Measurements from ENCODE around the gene ZNF438.
"Not testable (repeated sequence)": the region's sequence is repeated elsewhere in the genome, so short reads cannot be mapped to it uniquely, and the experiment has no call there.

Gene ZNF438

DNA sequence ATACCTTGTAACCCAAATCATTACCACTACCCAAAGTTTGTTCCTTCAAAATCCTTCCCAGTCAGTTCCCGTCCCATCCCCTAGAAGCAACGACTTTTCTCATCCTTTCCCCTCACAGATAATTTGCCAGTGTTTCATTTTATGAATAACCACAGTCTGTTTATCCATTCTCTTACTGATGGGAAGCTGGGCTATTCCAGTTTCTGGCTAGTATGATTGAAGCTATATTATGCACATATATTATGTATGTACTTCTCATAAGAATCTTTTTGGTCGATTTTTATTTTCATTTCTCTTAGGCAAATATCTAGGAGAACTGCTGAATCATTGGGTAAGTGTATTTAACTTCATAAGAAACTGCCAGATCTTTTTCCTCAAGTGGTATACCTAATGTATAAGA, 114.6 kb downstream of the ZNF438 start:
- in situ Hi-C loops (cut with MboI; ENCODE audit: low pct_unique_long_range_greater_than_20kb, low sequenced_read_pairs, unreplicated experiment): no loop called here
- DNase-seq (ENCODE audit: low spot score): no peak
- TF ChIP-seq, protein P1, sequence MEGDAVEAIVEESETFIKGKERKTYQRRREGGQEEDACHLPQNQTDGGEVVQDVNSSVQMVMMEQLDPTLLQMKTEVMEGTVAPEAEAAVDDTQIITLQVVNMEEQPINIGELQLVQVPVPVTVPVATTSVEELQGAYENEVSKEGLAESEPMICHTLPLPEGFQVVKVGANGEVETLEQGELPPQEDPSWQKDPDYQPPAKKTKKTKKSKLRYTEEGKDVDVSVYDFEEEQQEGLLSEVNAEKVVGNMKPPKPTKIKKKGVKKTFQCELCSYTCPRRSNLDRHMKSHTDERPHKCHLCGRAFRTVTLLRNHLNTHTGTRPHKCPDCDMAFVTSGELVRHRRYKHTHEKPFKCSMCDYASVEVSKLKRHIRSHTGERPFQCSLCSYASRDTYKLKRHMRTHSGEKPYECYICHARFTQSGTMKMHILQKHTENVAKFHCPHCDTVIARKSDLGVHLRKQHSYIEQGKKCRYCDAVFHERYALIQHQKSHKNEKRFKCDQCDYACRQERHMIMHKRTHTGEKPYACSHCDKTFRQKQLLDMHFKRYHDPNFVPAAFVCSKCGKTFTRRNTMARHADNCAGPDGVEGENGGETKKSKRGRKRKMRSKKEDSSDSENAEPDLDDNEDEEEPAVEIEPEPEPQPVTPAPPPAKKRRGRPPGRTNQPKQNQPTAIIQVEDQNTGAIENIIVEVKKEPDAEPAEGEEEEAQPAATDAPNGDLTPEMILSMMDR (IDR thresholded peaks at IDR 0.05; ENCODE audit: extremely low read depth, insufficient read depth, missing control alignments): no peak

DNA sequence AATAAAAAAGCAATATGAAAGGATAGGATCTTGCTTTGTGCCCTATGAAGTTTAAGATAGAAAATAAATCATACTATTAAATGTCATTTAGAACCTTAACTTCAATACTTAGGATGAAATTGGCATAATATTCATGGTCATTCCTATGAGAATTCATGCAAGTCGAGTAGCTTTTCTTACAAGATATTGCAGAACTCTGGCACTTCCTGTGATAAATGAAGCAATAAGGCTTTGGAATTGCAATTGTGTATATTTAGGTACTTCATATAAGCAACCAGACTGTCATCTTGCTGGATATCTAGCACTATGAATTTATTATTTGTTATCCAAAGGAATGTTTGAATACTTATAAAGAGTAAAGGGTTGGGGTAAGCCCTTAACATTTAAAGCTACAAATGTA, 116.5 kb downstream of the ZNF438 start:
- in situ Hi-C loops (cut with MboI; ENCODE audit: low pct_unique_long_range_greater_than_20kb, low sequenced_read_pairs, unreplicated experiment): no loop called here
- TF ChIP-seq, protein P1 (IDR thresholded peaks at IDR 0.05; ENCODE audit: extremely low read depth, insufficient read depth, missing control alignments): no peak
- DNase-seq (ENCODE audit: low spot score): no peak

DNA sequence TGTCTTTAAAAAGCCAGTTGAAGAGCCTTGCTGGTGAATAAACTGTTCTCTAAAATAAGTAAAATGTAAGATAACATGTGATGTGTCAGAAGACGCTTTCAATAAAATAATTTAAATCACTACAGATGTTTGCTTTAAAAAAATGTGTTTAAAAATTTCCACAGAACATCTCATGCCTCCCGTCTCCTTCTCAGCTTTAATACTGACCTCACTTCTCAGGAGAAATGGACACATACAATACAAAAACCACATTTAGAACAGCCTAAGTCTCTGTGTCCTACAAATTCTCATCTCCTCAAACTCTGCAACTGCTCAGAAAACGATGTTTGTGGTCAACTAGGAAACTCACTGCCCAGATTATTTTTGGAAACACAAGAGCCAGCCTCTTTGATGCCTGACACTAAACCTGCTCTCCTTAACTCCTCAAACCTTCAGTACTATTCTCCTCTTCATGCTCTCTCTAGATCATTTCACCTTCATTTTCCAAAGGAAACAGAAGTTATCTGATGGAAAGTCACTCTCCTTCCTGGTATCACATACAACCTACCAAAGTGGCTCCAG, 120.3 kb downstream of the ZNF438 start:
- TF ChIP-seq, protein P1 (IDR thresholded peaks at IDR 0.05; ENCODE audit: extremely low read depth, insufficient read depth, missing control alignments): no peak
- no peak for DNase-seq (ENCODE audit: low spot score)
- in situ Hi-C loops (cut with MboI; ENCODE audit: low pct_unique_long_range_greater_than_20kb, low sequenced_read_pairs, unreplicated experiment): no loop called here

DNA sequence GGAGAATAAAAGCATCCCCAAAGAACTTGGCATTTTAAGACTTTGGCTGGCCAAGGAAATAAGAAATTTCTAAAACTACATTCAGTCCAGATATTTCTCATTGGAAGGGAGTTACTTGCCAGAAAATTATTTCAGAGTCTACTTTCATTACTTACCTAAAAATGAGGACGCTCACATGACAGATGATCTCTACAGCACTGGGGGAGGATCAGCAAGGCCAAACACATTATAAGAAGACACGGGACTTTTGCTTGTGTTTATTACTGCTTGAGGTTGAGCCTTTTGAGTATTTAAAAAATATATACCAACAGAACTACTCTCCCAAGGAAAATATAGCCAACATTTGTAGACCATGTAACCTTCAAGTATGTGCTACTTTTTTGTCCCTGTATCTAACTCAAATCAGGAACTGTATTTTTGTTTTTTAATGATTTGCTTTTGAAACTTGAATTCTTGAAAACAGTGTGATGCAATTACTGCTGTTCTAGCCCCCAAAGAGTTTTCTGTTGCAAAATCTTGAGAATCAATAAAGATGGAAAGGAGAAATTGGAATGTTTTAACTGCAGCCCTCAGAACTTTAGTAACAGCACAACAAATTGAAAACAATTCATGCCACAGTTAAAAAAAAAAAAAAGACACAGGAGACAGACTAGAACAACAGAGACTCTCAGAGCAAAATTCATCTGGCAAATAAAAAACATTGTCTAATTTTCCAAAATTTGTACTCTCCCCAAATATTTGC, 128.1 kb downstream of the ZNF438 start:
- in situ Hi-C loops (cut with MboI; ENCODE audit: low pct_unique_long_range_greater_than_20kb, low sequenced_read_pairs, unreplicated experiment): no loop called here
- TF ChIP-seq, protein P1 (IDR thresholded peaks at IDR 0.05; ENCODE audit: extremely low read depth, insufficient read depth, missing control alignments): no peak
- no peak for DNase-seq (ENCODE audit: low spot score)

DNA sequence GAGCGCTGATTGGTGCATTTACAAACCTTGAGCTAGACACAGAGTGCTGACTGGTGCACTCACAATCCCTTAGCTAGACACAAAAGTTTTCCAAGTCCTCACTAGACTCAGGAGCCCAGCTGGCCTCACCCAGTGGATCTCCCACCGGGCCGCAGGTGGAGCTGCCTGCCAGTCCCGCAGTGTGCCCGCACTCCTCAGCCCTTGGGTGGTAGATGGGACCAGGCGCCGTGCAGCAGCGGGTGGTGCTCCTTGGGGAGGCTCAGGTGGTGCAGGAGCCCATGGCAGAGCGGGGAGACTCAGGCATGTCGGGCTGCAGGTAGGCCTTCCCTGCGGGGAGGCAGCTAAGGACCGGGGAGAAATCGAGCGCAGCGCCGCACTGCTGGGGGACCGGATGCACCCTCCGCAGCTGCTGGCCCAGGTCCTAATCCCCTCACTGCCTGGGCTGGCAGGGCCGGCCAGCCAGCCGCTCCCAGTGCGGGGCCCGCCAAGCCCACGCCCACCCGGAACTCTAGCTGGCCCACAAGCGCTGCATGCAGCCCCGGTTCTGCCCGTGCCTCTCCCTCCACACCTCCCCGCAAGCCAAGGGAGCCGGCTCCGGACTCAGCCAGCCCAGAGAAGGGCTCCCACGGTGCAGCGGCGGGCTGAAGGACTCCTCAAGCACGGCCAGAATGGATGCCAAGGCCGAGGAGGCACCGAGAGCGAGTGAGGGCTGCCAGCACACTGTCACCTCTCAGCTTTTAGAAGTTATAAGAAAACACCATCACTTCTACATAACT, 128.9 kb downstream of the ZNF438 start:
- in situ Hi-C loops (cut with MboI; ENCODE audit: low pct_unique_long_range_greater_than_20kb, low sequenced_read_pairs, unreplicated experiment): no loop called here
- no peak for DNase-seq (ENCODE audit: low spot score)
- TF ChIP-seq, protein P1 (IDR thresholded peaks at IDR 0.05; ENCODE audit: extremely low read depth, insufficient read depth, missing control alignments): no peak

DNA sequence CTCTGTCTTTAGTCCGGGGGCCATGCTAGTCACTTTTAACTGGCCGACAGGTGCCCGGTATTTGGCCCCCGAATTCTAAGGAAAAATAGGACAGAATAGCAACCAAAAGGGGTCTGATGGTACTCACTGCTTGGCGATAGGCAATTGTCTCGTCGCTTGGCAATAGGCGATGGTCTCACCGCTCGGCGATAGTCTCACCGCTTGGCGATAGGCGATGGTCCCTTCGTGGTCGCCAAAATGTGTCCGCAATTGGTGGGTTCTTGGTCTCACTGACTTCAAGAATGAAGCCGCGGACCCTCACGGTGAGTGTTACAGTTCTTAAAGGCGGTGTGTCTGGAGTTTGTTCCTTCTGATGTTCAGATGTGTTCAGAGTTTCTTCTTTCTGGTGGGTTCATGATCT, 130.2 kb downstream of the ZNF438 start:
- in situ Hi-C loops (cut with MboI; ENCODE audit: low pct_unique_long_range_greater_than_20kb, low sequenced_read_pairs, unreplicated experiment); DNase-seq (ENCODE audit: low spot score): not testable (repeated sequence)

DNA sequence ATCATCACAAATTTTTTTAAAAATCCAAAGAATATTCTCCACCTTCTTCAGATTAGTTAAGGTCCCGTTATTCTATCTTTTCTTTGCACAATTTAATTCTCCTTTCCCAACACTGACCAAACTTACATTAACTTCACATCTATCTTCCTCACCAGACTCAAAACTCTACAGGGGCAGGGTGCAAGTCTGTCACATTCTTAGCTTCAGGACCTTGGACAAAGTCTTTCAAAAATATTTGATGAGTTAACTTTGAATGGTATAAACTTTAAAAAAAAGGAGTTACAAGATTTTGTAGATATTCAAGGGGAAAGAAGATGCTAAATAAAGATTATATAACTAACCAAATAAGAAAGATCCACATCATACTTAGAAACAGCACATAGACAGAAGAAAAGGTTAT, 132.7 kb downstream of the ZNF438 start:
- TF ChIP-seq, protein P1 (IDR thresholded peaks at IDR 0.05; ENCODE audit: extremely low read depth, insufficient read depth, missing control alignments): no peak
- no peak for DNase-seq (ENCODE audit: low spot score)
- in situ Hi-C loops (cut with MboI; ENCODE audit: low pct_unique_long_range_greater_than_20kb, low sequenced_read_pairs, unreplicated experiment): no loop called here
